Endothelial cell of umbilical vein (primary cell): ENCODE data around the gene GTF2H1. TPM values are rescaled to one million over a fixed set of nuclear protein-coding genes. Genes with fewer than 3 reads are reported as not detected.
A peak's percentile ranks its signal among the peaks of the same experiment; 100 is the strongest.

ENCODE experiments used
- BruUV-seq: library from RNA; stranded (reverse); fragments of 400-500 nt; replicated peaks from 2 replicates; lab custom pipeline; 2021; lab: Mats Ljungman, UMichigan
- CTCF ChIA-PET: fragments of 300-600, 350-600 bp; sonication (Branson Sonifier 250); formaldehyde crosslinking; loops from one replicate; lab custom pipeline; 2021; ENCODE audit warnings: antibody characterized with exemption, inconsistent platforms; lab: Charles Lee
- POLR2A ChIA-PET: fragments of 300-600, 350-600 bp; sonication (Branson Sonifier 250); formaldehyde crosslinking; loops from one replicate; lab custom pipeline; 2021; ENCODE audit warnings: antibody characterized with exemption, inconsistent platforms; lab: Charles Lee
- DNase-seq: peaks from one replicate; pipeline ENCODE4 v3.0.0-alpha.2; 2011; ENCODE audit warnings: low read depth, low spot score
- FAIRE-seq: peaks from 2 replicates; lab custom pipeline; 2011; peaks lifted over from hg19 to GRCh38; lab: Jason Lieb, UNC
- H2AFZ ChIP-seq: 2 replicates; pipeline ENCODE4 v1.6.0; 2012; ENCODE audit warnings: low read depth, low read length, control low read depth, inconsistent platforms
- H3K27ac ChIP-seq: 2 replicates; pipeline ENCODE4 v1.5.1; 2011; ENCODE audit warnings: low read depth, mild to moderate bottlenecking, control low read depth, low read length, moderate library complexity; ENCODE audit not compliant: insufficient read depth
- H3K27me3 ChIP-seq, 2 experiments: 2 replicates each; pipeline versions ENCODE4 v1.6.0 to v1.6.1; 2011; ENCODE audit warnings: low read length in 2 of 2, mixed read lengths in 1 of 2; ENCODE audit not compliant: control insufficient read depth in 2 of 2, insufficient read depth in 2 of 2
- H3K36me3 ChIP-seq, 2 experiments: 2 replicates in 1 of 2; 3 replicates in 1 of 2; pipeline ENCODE4 v1.5.1; 2011; ENCODE audit warnings: low read length in 2 of 2, mild to moderate bottlenecking in 1 of 2, moderate library complexity in 1 of 2; ENCODE audit not compliant: control insufficient read depth in 2 of 2, insufficient read depth in 2 of 2; ENCODE audit errors: extremely low read depth in 1 of 2
- H3K4me1 ChIP-seq: 3 replicates; pipeline ENCODE4 v1.5.1; 2011; ENCODE audit warnings: mild to moderate bottlenecking, low read length; ENCODE audit not compliant: control insufficient read depth, insufficient read depth; ENCODE audit errors: extremely low read depth
- H3K4me2 ChIP-seq: 2 replicates; pipeline ENCODE4 v1.6.1; 2011; ENCODE audit warnings: low read length, control low read depth, mixed read lengths; ENCODE audit not compliant: insufficient read depth
- H3K4me3 ChIP-seq, 3 experiments: fragments of 200-600 bp in 1 of 3; sonication (generic), shearing (Covaris generic) in 1 of 3; replicated peaks in 1 of 3; 2 replicates each; pipeline ENCODE4 v1.5.1; 2011 to 2016; ENCODE audit warnings: control low read depth in 3 of 3, low read length in 3 of 3, mild to moderate bottlenecking in 2 of 3, inconsistent platforms in 1 of 3, low read depth in 1 of 3, moderate library complexity in 1 of 3; ENCODE audit not compliant: insufficient read depth in 1 of 3
- H3K79me2 ChIP-seq: 2 replicates; pipeline ENCODE4 v1.6.0; 2012; ENCODE audit warnings: low read length, inconsistent platforms; ENCODE audit not compliant: control insufficient read depth, insufficient read depth
- H3K9ac ChIP-seq: replicated peaks from 2 replicates; pipeline ENCODE3; 2011; ENCODE audit warnings: low read length, control low read depth; ENCODE audit not compliant: insufficient read depth; ENCODE audit errors: extremely low read depth
- H3K9me1 ChIP-seq: replicated peaks from 3 replicates; pipeline ENCODE4 v1.6.0; 2011; ENCODE audit warnings: mild to moderate bottlenecking, low read length; ENCODE audit not compliant: control insufficient read depth, insufficient read depth; ENCODE audit errors: extremely low read depth
- H3K9me3 ChIP-seq: replicated peaks from 2 replicates; pipeline ENCODE4 v1.5.1; 2012; ENCODE audit warnings: low read length, inconsistent platforms; ENCODE audit not compliant: control insufficient read depth, insufficient read depth
- H4K20me1 ChIP-seq: replicated peaks from 2 replicates; pipeline ENCODE3; 2011; ENCODE audit warnings: mild to moderate bottlenecking, low read length; ENCODE audit not compliant: control insufficient read depth, insufficient read depth; ENCODE audit errors: extremely low read depth
- FOS ChIP-seq: IDR thresholded peaks from 2 replicates; pipeline ENCODE4 v1.6.1; 2011; ENCODE audit warnings: mild to moderate bottlenecking, low read length, moderate library complexity, borderline replicate concordance; ENCODE audit not compliant: insufficient read depth
- GATA2 ChIP-seq: IDR thresholded peaks from 2 replicates; pipeline ENCODE4 v1.7.0; 2011; ENCODE audit warnings: low read depth, mild to moderate bottlenecking, moderate library complexity, mixed read lengths, low read length; ENCODE audit not compliant: insufficient read length, insufficient read depth
- MYC ChIP-seq: IDR thresholded peaks from one replicate; pipeline ENCODE4 v1.6.1; 2011; ENCODE audit warnings: mild to moderate bottlenecking, low read depth, low read length
- POLR2AphosphoS5 ChIP-seq: IDR thresholded peaks from 2 replicates; pipeline ENCODE4 v1.6.1; 2012; ENCODE audit warnings: low read depth, mild to moderate bottlenecking, control low read depth, low read length, moderate library complexity; ENCODE audit not compliant: insufficient read depth
- dilution Hi-C: fragments of 300-500 bp; cut with MboI; formaldehyde crosslinking; loops from one replicate; pipeline ENCODE4 v1.15.0; 2019; ENCODE audit warnings: low sequenced_read_pairs; ENCODE audit not compliant: extremely low pct_ligation_motif_present
- intact Hi-C: fragments of 100-400 bp; cut with micrococcal nuclease; formaldehyde crosslinking; loops from one replicate; pipeline ENCODE4 v1.10.0; 2022
- polyA plus RNA-seq, 4 experiments: library from polyadenylated mRNA; depleted of rRNA in 3 of 4; stranded (reverse) in 3 of 4; unstranded in 1 of 4; fragments of >200 nt; gene quantifications; 2 replicates each; pipeline versions ENCODE4 v1.2.1 to v1.2.3, GENCODE V29; 2011 to 2012; ENCODE audit warnings: missing spikeins in 1 of 4
- total RNA-seq: library from RNA; stranded (reverse); gene quantifications from 2 replicates; pipeline ENCODE4 v1.2.3, GENCODE V29; 2021
- TF ChIP-seq, protein P1 (sequence below), 2 donors: IDR thresholded peaks; 1 replicate in 1 of 2; 2 replicates in 1 of 2; pipeline ENCODE4 v1.5.1; 2011; ENCODE audit warnings: low read length in 2 of 2, mild to moderate bottlenecking in 2 of 2, moderate library complexity in 2 of 2, control low read depth in 1 of 2, inconsistent platforms in 1 of 2, low read depth in 1 of 2; ENCODE audit not compliant: insufficient read depth in 1 of 2; ENCODE audit errors: extremely low read depth in 1 of 2

The GTF2H1 gene
- total and polyA plus RNA-seq, 2 donors (not counting 3 experiments of a cell fraction or from before 2014, with no cell fraction given): 15.7 to 47.7 TPM

DNA sequence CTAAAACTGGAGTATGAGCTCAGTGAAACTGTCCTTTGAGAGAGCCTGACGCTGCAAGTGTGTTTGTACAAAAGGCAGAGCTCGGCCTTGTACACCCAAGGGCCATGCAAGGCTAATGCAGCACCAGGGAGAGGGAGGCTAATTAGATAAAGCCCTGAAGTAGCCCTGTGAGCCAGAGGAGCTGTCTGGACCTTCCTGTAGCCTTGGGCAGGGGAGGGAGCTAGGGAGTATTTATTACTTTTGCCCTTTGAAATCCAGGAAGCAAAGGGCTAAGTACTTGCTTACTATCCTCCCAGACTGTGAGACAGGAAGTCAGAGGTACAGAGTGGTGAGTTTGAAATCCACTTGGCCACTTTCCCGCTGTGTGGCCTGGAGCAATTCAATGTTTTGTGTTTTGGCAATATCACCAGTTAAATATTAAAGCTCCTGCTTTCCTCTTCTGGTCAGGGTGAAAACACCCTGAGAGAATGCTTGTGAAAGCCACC lies 61.8 kb downstream of the GTF2H1 start:
- no peak overlapping the region for H3K4me3 ChIP-seq
- FAIRE-seq: peak; percentile 95
- peak overlapping the region; percentile 53 for H3K9ac ChIP-seq

More for the DNA sequence above, 61.8 kb downstream of the GTF2H1 start:
- ChIA-PET CTCF (interaction anchor here (0.9 to 3.5 kb wide), 6 partner anchors 11 to 338 kb away, joined by 4 to 27 read pairs (median 5); partner anchors contain the start of genes LDHA and LDHC), POLR2A (interaction anchor here (0.7 to 2.3 kb wide), 2 partner anchors 11 to 142 kb away, joined by 3 to 31 read pairs; partner anchors contain the start of genes LDHA and TSG101)
- H3K27me3 ChIP-seq: no peaks in the 10 kb centered on the region
- no peak for TF ChIP-seq GATA2
- TF ChIP-seq, protein P1, sequence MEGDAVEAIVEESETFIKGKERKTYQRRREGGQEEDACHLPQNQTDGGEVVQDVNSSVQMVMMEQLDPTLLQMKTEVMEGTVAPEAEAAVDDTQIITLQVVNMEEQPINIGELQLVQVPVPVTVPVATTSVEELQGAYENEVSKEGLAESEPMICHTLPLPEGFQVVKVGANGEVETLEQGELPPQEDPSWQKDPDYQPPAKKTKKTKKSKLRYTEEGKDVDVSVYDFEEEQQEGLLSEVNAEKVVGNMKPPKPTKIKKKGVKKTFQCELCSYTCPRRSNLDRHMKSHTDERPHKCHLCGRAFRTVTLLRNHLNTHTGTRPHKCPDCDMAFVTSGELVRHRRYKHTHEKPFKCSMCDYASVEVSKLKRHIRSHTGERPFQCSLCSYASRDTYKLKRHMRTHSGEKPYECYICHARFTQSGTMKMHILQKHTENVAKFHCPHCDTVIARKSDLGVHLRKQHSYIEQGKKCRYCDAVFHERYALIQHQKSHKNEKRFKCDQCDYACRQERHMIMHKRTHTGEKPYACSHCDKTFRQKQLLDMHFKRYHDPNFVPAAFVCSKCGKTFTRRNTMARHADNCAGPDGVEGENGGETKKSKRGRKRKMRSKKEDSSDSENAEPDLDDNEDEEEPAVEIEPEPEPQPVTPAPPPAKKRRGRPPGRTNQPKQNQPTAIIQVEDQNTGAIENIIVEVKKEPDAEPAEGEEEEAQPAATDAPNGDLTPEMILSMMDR (IDR thresholded peaks at IDR 0.05; ENCODE audit: extremely low read depth in 1 of 2, insufficient read depth in 1 of 2, low read depth in 1 of 2, low read length in 2 of 2): no peak
- no peak for TF ChIP-seq MYC
- peak; percentile 5 for TF ChIP-seq POLR2AphosphoS5
- no peak for TF ChIP-seq FOS
- dilution Hi-C loops (no loop called here), intact Hi-C loops (loop anchor here (1.0 kb wide), 1 partner anchor 10 kb away; the partner anchor contains the start of gene LDHA)
- peaks cover 20% of the 10 kb centered on the region for H3K4me1 ChIP-seq
- H3K4me2 ChIP-seq: peak overlapping the region; percentile 7
- no peaks in the 10 kb centered on the region for H3K36me3 ChIP-seq
- H2AFZ ChIP-seq: peak overlapping the region; percentile 86
- H3K9me1 ChIP-seq: no peaks in the 10 kb centered on the region
- H3K27ac ChIP-seq: peak overlapping the region; percentile 67
- peak; percentile 69 for DNase-seq
- no peaks in the 10 kb centered on the region for H3K9me3 ChIP-seq
- no peaks in the 10 kb centered on the region for H4K20me1 ChIP-seq
- H3K79me2 ChIP-seq: no peaks in the 10 kb centered on the region
- no TSS peak for BruUV-seq
